Neuronal stem cell (in vitro differentiated cells): Measurements from ENCODE around the gene SRSF11.

Source experiments
- DNase-seq: peaks from one replicate; pipeline ENCODE4 v3.0.0-alpha.2; 2013; ENCODE audit warnings: low spot score
- H2AFZ ChIP-seq: one replicate; pipeline ENCODE4 v1.6.1; 2013; ENCODE audit warnings: mild to moderate bottlenecking, low read length, inconsistent platforms
- H2AK5ac ChIP-seq: 2 replicates; pipeline ENCODE4 v1.6.1; 2013; ENCODE audit warnings: low read depth, mild to moderate bottlenecking, inconsistent platforms, low read length, moderate library complexity, mixed read lengths
- H2BK120ac ChIP-seq: 2 replicates; pipeline ENCODE4 v1.6.1; 2013; ENCODE audit warnings: low read depth, mild to moderate bottlenecking, inconsistent platforms, low read length, moderate library complexity, mixed read lengths
- H2BK12ac ChIP-seq: one replicate; pipeline ENCODE4 v1.6.1; 2013; ENCODE audit warnings: low read length, inconsistent platforms
- H2BK15ac ChIP-seq: 2 replicates; pipeline ENCODE4 v1.6.1; 2013; ENCODE audit warnings: mild to moderate bottlenecking, low read length, inconsistent platforms, mixed read lengths
- H2BK5ac ChIP-seq: one replicate; pipeline ENCODE4 v1.6.1; 2013; ENCODE audit warnings: inconsistent platforms, mild to moderate bottlenecking, low read length, moderate library complexity
- H3K14ac ChIP-seq: one replicate; pipeline ENCODE4 v1.6.1; 2013; ENCODE audit warnings: low read length, inconsistent platforms
- H3K18ac ChIP-seq: 2 replicates; pipeline ENCODE4 v1.6.1; 2013; ENCODE audit warnings: low read length, inconsistent platforms
- H3K23ac ChIP-seq: 2 replicates; pipeline ENCODE4 v1.6.1; 2013; ENCODE audit warnings: low read depth, mild to moderate bottlenecking, mixed read lengths, low read length, inconsistent platforms; ENCODE audit not compliant: poor library complexity
- H3K27ac ChIP-seq: replicated peaks from 3 replicates; pipeline ENCODE4 v1.5.1; 2013; ENCODE audit warnings: low read length, inconsistent platforms
- H3K27me3 ChIP-seq, 3 experiments: 2 replicates each; pipeline ENCODE4 v1.6.1; 2013; ENCODE audit warnings: low read length in 3 of 3, mild to moderate bottlenecking in 2 of 3, inconsistent platforms in 1 of 3, low read depth in 1 of 3, mixed read lengths in 1 of 3, moderate library complexity in 1 of 3; ENCODE audit not compliant: control insufficient read depth in 3 of 3, insufficient read depth in 3 of 3
- H3K36me3 ChIP-seq, 2 donors: replicated peaks in 1 of 2; 2 replicates each; pipeline ENCODE4 v1.6.1; 2013; ENCODE audit warnings: low read length in 2 of 2; ENCODE audit not compliant: control insufficient read depth in 2 of 2, insufficient read depth in 2 of 2
- H3K4ac ChIP-seq: 2 replicates; pipeline ENCODE4 v1.6.1; 2013; ENCODE audit warnings: inconsistent platforms, mild to moderate bottlenecking, low read length, moderate library complexity
- H3K4me1 ChIP-seq, 2 donors: 1 replicate in 1 of 2; 2 replicates in 1 of 2; pipeline ENCODE4 v1.6.1; 2013; ENCODE audit warnings: low read length in 2 of 2, low read depth in 1 of 2; ENCODE audit not compliant: control insufficient read depth in 2 of 2, insufficient read depth in 1 of 2
- H3K4me2 ChIP-seq: one replicate; pipeline ENCODE4 v1.6.1; 2013; ENCODE audit warnings: mild to moderate bottlenecking, low read length, inconsistent platforms; ENCODE audit not compliant: insufficient read depth, poor library complexity, severe bottlenecking
- H3K4me3 ChIP-seq, 2 donors: 2 replicates each; pipeline ENCODE4 v1.5.1; 2013; ENCODE audit warnings: low read length in 2 of 2, mild to moderate bottlenecking in 2 of 2, inconsistent platforms in 1 of 2, moderate library complexity in 1 of 2
- H3K79me1 ChIP-seq: one replicate; pipeline ENCODE4 v1.6.1; 2013; ENCODE audit warnings: low read depth, mild to moderate bottlenecking, inconsistent platforms, low read length, moderate library complexity
- H3K9ac ChIP-seq: one replicate; pipeline ENCODE4 v1.6.1; 2013; ENCODE audit warnings: mild to moderate bottlenecking, low read depth, low read length, inconsistent platforms; ENCODE audit not compliant: poor library complexity
- H3K9me3 ChIP-seq, 2 donors: replicated peaks in 1 of 2; 2 replicates each; pipeline versions ENCODE3 to v1.6.1; 2013; ENCODE audit warnings: low read length in 2 of 2, mild to moderate bottlenecking in 2 of 2, inconsistent platforms in 1 of 2, low read depth in 1 of 2, mixed read lengths in 1 of 2, moderate library complexity in 1 of 2; ENCODE audit not compliant: control insufficient read depth in 2 of 2, insufficient read depth in 1 of 2
- H4K8ac ChIP-seq: one replicate; pipeline ENCODE4 v1.6.1; 2013; ENCODE audit warnings: low read depth, mild to moderate bottlenecking, inconsistent platforms, low read length, moderate library complexity
- H4K91ac ChIP-seq: one replicate; pipeline ENCODE4 v1.6.1; 2013; ENCODE audit warnings: low read length, low read depth, mild to moderate bottlenecking, inconsistent platforms; ENCODE audit not compliant: poor library complexity
- WGBS, 2 donors: extraction: QIAGEN DNeasy Blood & Tissue Kit; methylation state at CpG; one replicate each; pipeline ENCODE4 v1.1.7; 2013; ENCODE audit warnings: missing lambda C conversion rate in 2 of 2, mixed read lengths in 1 of 2; ENCODE audit not compliant: insufficient read length in 2 of 2, insufficient replicate concordance in 1 of 2; ENCODE audit errors: extremely low coverage in 2 of 2; 5-methylcytosine and 5-hydroxymethylcytosine counted together

The SRSF11 gene

DNA sequence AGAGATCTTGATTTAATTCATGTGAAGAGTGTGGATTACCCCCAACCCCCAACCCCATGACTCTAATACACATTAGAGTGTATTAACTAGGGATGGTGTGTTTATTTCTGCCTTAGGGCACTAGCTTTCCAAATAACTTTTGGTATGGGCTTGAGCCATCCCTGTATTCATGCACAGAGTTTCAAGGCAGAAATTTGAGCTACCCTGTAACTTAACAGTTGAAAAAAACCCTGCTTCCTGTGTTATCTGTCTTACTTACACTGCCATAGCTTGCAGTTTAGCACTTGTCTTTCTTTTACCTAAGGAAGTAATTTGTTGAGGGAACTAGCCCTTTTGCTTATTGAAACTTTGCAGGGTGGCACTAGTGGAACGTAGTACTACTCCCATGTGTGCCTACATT is 6.3 kb downstream of the SRSF11 start:
- H3K9me3 ChIP-seq: no peaks in the 10 kb centered on the region
- H3K18ac ChIP-seq: no peak overlapping the region
- no peak overlapping the region for H3K14ac ChIP-seq
- no peak overlapping the region for H2BK5ac ChIP-seq
- H4K8ac ChIP-seq: no peak overlapping the region
- no peak overlapping the region for H3K9ac ChIP-seq
- no CpG with 5 or more reads among the region's 1 CpG for WGBS, 2 donors
- H2BK15ac ChIP-seq: no peak overlapping the region
- no peak overlapping the region for H2AFZ ChIP-seq
- H2BK120ac ChIP-seq: no peak overlapping the region
- no peak overlapping the region for H3K4me3 ChIP-seq
- H3K4me2 ChIP-seq: no peak overlapping the region
- H3K27ac ChIP-seq: no peak overlapping the region
- no peak overlapping the region for H2BK12ac ChIP-seq
- peaks cover 14 to 100% of the 10 kb centered on the region in 2 donors for H3K36me3 ChIP-seq
- no peak overlapping the region for H2AK5ac ChIP-seq
- H3K27me3 ChIP-seq: no peaks in the 10 kb centered on the region
- H3K4me1 ChIP-seq: peaks cover 0 to 14% of the 10 kb centered on the region in 2 donors
- no peak overlapping the region for H4K91ac ChIP-seq
- no peak overlapping the region for H3K4ac ChIP-seq
- no peaks in the 10 kb centered on the region for H3K79me1 ChIP-seq
- H3K23ac ChIP-seq: no peak overlapping the region
- no peak for DNase-seq

DNA sequence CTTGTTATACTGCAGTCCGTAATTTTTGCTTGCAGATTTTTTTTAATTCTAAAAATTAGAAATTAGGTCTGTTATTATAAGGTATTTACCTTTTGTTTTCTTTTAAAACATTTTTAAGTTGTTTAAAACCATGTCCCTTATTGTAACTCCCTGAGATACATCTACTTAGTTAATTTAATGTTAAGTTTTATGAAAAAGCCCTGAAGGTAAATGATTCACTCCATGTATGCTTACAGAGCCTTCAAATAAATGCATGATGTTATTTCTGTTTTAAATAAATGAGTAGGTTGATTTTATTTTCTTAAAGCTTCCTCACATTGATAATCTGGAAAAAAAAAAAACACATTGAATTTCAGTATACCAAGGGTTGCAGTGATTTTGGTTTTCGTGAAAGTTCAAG is 7.5 kb downstream of the SRSF11 start:
- Histone ChIP-seq H3K4me2 (no peak overlapping the region), H3K4me1 (peaks cover 0 to 3% of the 10 kb centered on the region in 2 donors), H2AFZ (no peak overlapping the region), H2BK120ac (no peak overlapping the region), H2BK15ac (no peak overlapping the region), H3K9ac (no peak overlapping the region), H3K9me3 (no peaks in the 10 kb centered on the region), H3K23ac (no peak overlapping the region), H3K18ac (no peak overlapping the region), H2BK12ac (no peak overlapping the region), H4K91ac (no peak overlapping the region), H3K36me3 (peaks cover 16 to 100% of the 10 kb centered on the region in 2 donors), H3K79me1 (no peaks in the 10 kb centered on the region), H2BK5ac (no peak overlapping the region), H3K4me3 (no peak overlapping the region), H2AK5ac (no peak overlapping the region), H3K4ac (no peak overlapping the region), H3K27me3 (no peaks in the 10 kb centered on the region), H4K8ac (no peak overlapping the region), H3K27ac (no peak overlapping the region), H3K14ac (no peak overlapping the region)
- WGBS, 2 donors: no CpG with 5 or more reads among the region's 2 CpGs
- no peak for DNase-seq

DNA sequence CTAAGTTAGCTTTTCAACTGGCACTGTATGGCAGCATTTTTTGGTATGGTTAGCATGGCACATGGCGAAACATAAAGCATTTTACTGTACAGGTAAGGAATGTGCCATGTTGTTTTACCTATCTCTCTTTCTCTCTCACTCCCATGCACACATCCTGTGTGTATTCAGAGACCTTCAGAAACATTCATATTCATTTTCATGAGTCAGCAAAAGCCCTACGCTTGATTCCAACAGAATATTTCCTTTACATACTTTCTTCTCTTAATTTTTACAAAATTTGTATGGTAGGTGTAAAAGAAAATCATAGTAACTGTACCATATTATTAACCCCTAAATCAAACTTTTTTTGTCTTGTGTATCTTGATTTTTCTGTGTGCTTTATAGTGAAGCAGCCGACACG is 10.3 kb downstream of the SRSF11 start:
- H3K4ac ChIP-seq: no peak overlapping the region
- no peak overlapping the region for H2BK120ac ChIP-seq
- H3K36me3 ChIP-seq: peaks cover 25 to 100% of the 10 kb centered on the region in 2 donors
- H2AK5ac ChIP-seq: no peak overlapping the region
- no peak overlapping the region for H3K4me2 ChIP-seq
- no peak overlapping the region for H4K8ac ChIP-seq
- H3K23ac ChIP-seq: no peak overlapping the region
- no peaks in the 10 kb centered on the region for H3K79me1 ChIP-seq
- no CpG with 5 or more reads among the region's 4 CpGs for WGBS, 2 donors
- no peak overlapping the region for H2BK15ac ChIP-seq
- no peak overlapping the region for H3K18ac ChIP-seq
- H2BK12ac ChIP-seq: no peak overlapping the region
- H3K27me3 ChIP-seq: no peaks in the 10 kb centered on the region
- H3K4me3 ChIP-seq: no peak overlapping the region
- DNase-seq: no peak
- no peaks in the 10 kb centered on the region for H3K4me1 ChIP-seq
- no peaks in the 10 kb centered on the region for H3K9me3 ChIP-seq
- no peak overlapping the region for H2AFZ ChIP-seq
- H2BK5ac ChIP-seq: no peak overlapping the region
- no peak overlapping the region for H3K9ac ChIP-seq
- no peak overlapping the region for H4K91ac ChIP-seq
- H3K14ac ChIP-seq: no peak overlapping the region
- H3K27ac ChIP-seq: no peak overlapping the region

DNA sequence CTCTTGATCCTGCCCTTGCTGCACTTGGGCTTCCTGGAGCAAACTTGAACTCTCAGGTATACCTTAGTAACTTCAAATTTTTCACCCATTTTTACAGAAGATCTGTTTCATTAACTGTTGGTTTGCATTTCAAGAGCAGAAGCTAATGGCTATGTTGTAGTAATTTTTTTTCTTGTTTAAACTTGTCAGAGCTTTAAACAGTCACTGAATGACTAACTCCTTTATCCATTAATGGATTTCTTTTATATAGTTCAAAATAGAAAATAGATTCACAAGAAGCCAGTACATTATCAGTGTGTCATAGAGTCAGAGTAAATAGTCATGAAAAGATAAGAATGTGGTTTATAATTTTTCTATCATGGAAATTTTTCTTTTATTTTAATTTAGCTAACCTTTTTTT is 13.6 kb downstream of the SRSF11 start:
- H4K8ac ChIP-seq: no peak overlapping the region
- H3K23ac ChIP-seq: no peak overlapping the region
- H3K4me2 ChIP-seq: no peak overlapping the region
- H2BK15ac ChIP-seq: no peak overlapping the region
- peaks cover 27 to 100% of the 10 kb centered on the region in 2 donors for H3K36me3 ChIP-seq
- H2BK5ac ChIP-seq: no peak overlapping the region
- no peak overlapping the region for H3K4ac ChIP-seq
- H2BK120ac ChIP-seq: no peak overlapping the region
- no peaks in the 10 kb centered on the region for H3K79me1 ChIP-seq
- H2AFZ ChIP-seq: no peak overlapping the region
- no peaks in the 10 kb centered on the region for H3K27me3 ChIP-seq
- no peak overlapping the region for H2AK5ac ChIP-seq
- no peak overlapping the region for H3K9ac ChIP-seq
- no peak overlapping the region for H3K18ac ChIP-seq
- H3K4me3 ChIP-seq: no peak overlapping the region
- H4K91ac ChIP-seq: no peak overlapping the region
- no peak overlapping the region for H3K27ac ChIP-seq
- DNase-seq: no peak
- H3K4me1 ChIP-seq: no peaks in the 10 kb centered on the region
- no peak overlapping the region for H3K14ac ChIP-seq
- H2BK12ac ChIP-seq: no peak overlapping the region
- H3K9me3 ChIP-seq: no peaks in the 10 kb centered on the region
